Neuronal stem cell (in vitro differentiated cells): ENCODE measurements around the gene GRIFIN.

ENCODE experiments used
- DNase-seq: peaks from one replicate; pipeline ENCODE4 v3.0.0-alpha.2; 2013; ENCODE audit warnings: low spot score
- H2AFZ ChIP-seq: one replicate; pipeline ENCODE4 v1.6.1; 2013; ENCODE audit warnings: mild to moderate bottlenecking, low read length, inconsistent platforms
- H2AK5ac ChIP-seq: 2 replicates; pipeline ENCODE4 v1.6.1; 2013; ENCODE audit warnings: low read depth, mild to moderate bottlenecking, inconsistent platforms, low read length, moderate library complexity, mixed read lengths
- H2BK120ac ChIP-seq: 2 replicates; pipeline ENCODE4 v1.6.1; 2013; ENCODE audit warnings: low read depth, mild to moderate bottlenecking, inconsistent platforms, low read length, moderate library complexity, mixed read lengths
- H2BK12ac ChIP-seq: one replicate; pipeline ENCODE4 v1.6.1; 2013; ENCODE audit warnings: low read length, inconsistent platforms
- H2BK15ac ChIP-seq: 2 replicates; pipeline ENCODE4 v1.6.1; 2013; ENCODE audit warnings: mild to moderate bottlenecking, low read length, inconsistent platforms, mixed read lengths
- H2BK5ac ChIP-seq: one replicate; pipeline ENCODE4 v1.6.1; 2013; ENCODE audit warnings: inconsistent platforms, mild to moderate bottlenecking, low read length, moderate library complexity
- H3K14ac ChIP-seq: one replicate; pipeline ENCODE4 v1.6.1; 2013; ENCODE audit warnings: low read length, inconsistent platforms
- H3K18ac ChIP-seq: 2 replicates; pipeline ENCODE4 v1.6.1; 2013; ENCODE audit warnings: low read length, inconsistent platforms
- H3K23ac ChIP-seq: 2 replicates; pipeline ENCODE4 v1.6.1; 2013; ENCODE audit warnings: low read depth, mild to moderate bottlenecking, mixed read lengths, low read length, inconsistent platforms; ENCODE audit not compliant: poor library complexity
- H3K27ac ChIP-seq: replicated peaks from 3 replicates; pipeline ENCODE4 v1.5.1; 2013; ENCODE audit warnings: low read length, inconsistent platforms
- H3K27me3 ChIP-seq, 3 experiments: 2 replicates each; pipeline ENCODE4 v1.6.1; 2013; ENCODE audit warnings: low read length in 3 of 3, mild to moderate bottlenecking in 2 of 3, inconsistent platforms in 1 of 3, low read depth in 1 of 3, mixed read lengths in 1 of 3, moderate library complexity in 1 of 3; ENCODE audit not compliant: control insufficient read depth in 3 of 3, insufficient read depth in 3 of 3
- H3K36me3 ChIP-seq, 2 donors: replicated peaks in 1 of 2; 2 replicates each; pipeline ENCODE4 v1.6.1; 2013; ENCODE audit warnings: low read length in 2 of 2; ENCODE audit not compliant: control insufficient read depth in 2 of 2, insufficient read depth in 2 of 2
- H3K4ac ChIP-seq: 2 replicates; pipeline ENCODE4 v1.6.1; 2013; ENCODE audit warnings: inconsistent platforms, mild to moderate bottlenecking, low read length, moderate library complexity
- H3K4me1 ChIP-seq, 2 donors: 1 replicate in 1 of 2; 2 replicates in 1 of 2; pipeline ENCODE4 v1.6.1; 2013; ENCODE audit warnings: low read length in 2 of 2, low read depth in 1 of 2; ENCODE audit not compliant: control insufficient read depth in 2 of 2, insufficient read depth in 1 of 2
- H3K4me2 ChIP-seq: one replicate; pipeline ENCODE4 v1.6.1; 2013; ENCODE audit warnings: mild to moderate bottlenecking, low read length, inconsistent platforms; ENCODE audit not compliant: insufficient read depth, poor library complexity, severe bottlenecking
- H3K4me3 ChIP-seq, 2 donors: 2 replicates each; pipeline ENCODE4 v1.5.1; 2013; ENCODE audit warnings: low read length in 2 of 2, mild to moderate bottlenecking in 2 of 2, inconsistent platforms in 1 of 2, moderate library complexity in 1 of 2
- H3K79me1 ChIP-seq: one replicate; pipeline ENCODE4 v1.6.1; 2013; ENCODE audit warnings: low read depth, mild to moderate bottlenecking, inconsistent platforms, low read length, moderate library complexity
- H3K9ac ChIP-seq: one replicate; pipeline ENCODE4 v1.6.1; 2013; ENCODE audit warnings: mild to moderate bottlenecking, low read depth, low read length, inconsistent platforms; ENCODE audit not compliant: poor library complexity
- H3K9me3 ChIP-seq, 2 donors: replicated peaks in 1 of 2; 2 replicates each; pipeline versions ENCODE3 to v1.6.1; 2013; ENCODE audit warnings: low read length in 2 of 2, mild to moderate bottlenecking in 2 of 2, inconsistent platforms in 1 of 2, low read depth in 1 of 2, mixed read lengths in 1 of 2, moderate library complexity in 1 of 2; ENCODE audit not compliant: control insufficient read depth in 2 of 2, insufficient read depth in 1 of 2
- H4K8ac ChIP-seq: one replicate; pipeline ENCODE4 v1.6.1; 2013; ENCODE audit warnings: low read depth, mild to moderate bottlenecking, inconsistent platforms, low read length, moderate library complexity
- H4K91ac ChIP-seq: one replicate; pipeline ENCODE4 v1.6.1; 2013; ENCODE audit warnings: low read length, low read depth, mild to moderate bottlenecking, inconsistent platforms; ENCODE audit not compliant: poor library complexity
- WGBS, 2 donors: extraction: QIAGEN DNeasy Blood & Tissue Kit; methylation state at CpG; one replicate each; pipeline ENCODE4 v1.1.7; 2013; ENCODE audit warnings: missing lambda C conversion rate in 2 of 2, mixed read lengths in 1 of 2; ENCODE audit not compliant: insufficient read length in 2 of 2, insufficient replicate concordance in 1 of 2; ENCODE audit errors: extremely low coverage in 2 of 2; 5-methylcytosine and 5-hydroxymethylcytosine counted together

The GRIFIN gene

DNA sequence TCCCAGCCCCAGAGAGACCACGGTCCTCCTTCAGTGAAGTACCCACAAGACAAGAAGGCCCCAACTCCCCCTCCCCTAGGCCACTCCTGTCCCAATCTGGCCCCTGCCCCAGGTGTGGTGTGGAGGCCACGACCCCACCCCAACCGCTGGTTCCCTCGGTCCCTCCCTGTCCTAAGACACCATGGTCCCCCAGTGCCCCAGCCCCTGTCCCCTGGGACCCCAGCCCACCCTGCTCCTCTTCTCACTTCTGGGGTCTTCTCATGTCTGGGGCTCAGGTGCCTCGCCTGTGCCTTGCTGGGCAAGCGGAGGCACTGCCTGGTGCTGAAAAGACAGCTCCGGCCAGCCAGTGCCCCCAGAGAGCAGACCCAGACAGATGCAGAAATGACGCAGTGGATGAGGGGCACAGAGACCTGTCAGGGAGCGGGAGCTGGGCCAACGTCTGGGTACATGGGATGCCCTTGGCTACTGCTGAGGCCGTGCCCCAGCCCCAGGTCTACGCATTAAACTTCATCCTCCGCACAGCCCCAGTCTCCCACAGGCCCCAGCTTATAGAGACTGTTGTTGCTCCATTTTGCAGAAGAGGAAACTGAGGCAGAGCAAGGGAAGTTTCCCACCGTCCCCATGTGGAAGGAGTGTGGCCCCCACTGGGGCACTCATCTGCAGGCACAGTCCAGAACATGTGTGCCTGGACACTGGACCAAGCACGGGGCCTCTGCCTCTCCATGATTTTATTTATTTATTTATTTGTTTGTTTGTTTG, 14.8 kb downstream of the GRIFIN start:
- Histone ChIP-seq H3K36me3 (no peaks in the 10 kb centered on the region), H4K91ac (no peak overlapping the region), H2BK15ac (no peak overlapping the region), H3K18ac (peak overlapping the region; percentile 72), H2AK5ac (peak overlapping the region; percentile 81), H2AFZ (no peak overlapping the region), H3K23ac (no peak overlapping the region), H3K4ac (no peak overlapping the region), H3K9ac (no peak overlapping the region), H2BK12ac (no peak overlapping the region), H2BK5ac (no peak overlapping the region), H2BK120ac (no peak overlapping the region), H3K79me1 (no peaks in the 10 kb centered on the region), H3K4me2 (no peak overlapping the region), H3K27me3 (no peaks in the 10 kb centered on the region), H4K8ac (no peak overlapping the region), H3K4me3 (peak overlapping the region in 1 of 2 donors; percentile 39), H3K4me1 (peaks cover 3 to 8% of the 10 kb centered on the region in 2 donors), H3K27ac (no peak overlapping the region), H3K14ac (peak overlapping the region; percentile 40), H3K9me3 (peaks cover 0 to 6% of the 10 kb centered on the region in 2 donors)
- DNase-seq = no peak
- WGBS, 2 donors = no CpG with 5 or more reads among the region's 15 CpGs

DNA sequence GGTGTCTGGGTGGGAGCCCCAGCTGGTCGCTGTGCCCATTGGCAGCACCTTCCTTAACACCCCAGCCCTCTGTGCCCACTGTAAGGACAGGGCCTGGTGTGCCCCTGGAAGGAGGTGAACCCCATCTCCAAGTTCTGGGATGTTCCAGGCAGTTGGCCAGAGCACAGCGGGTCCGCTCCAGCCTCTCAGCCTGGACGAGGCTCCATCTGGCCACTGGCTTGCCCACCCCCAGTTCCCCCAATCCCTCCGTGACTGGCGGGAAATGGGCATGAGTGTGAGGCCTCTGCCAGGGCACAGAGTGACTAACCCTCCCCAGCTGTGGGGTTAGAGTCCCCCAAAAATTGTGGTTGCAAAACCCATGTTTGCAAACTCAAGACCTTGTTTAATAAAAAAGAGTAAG, 15.6 kb downstream of the GRIFIN start:
- DNase-seq = no peak
- no peak overlapping the region for H2BK120ac ChIP-seq
- peak overlapping the region; percentile 16 for H2BK12ac ChIP-seq
- no peaks in the 10 kb centered on the region for H3K27me3 ChIP-seq
- H2BK5ac ChIP-seq = peak overlapping the region; percentile 53
- H3K9ac ChIP-seq = no peak overlapping the region
- H4K91ac ChIP-seq = no peak overlapping the region
- peak overlapping the region; percentile 94 for H2AK5ac ChIP-seq
- no peak overlapping the region for H3K4me3 ChIP-seq
- H3K4ac ChIP-seq = no peak overlapping the region
- no peak overlapping the region for H4K8ac ChIP-seq
- H3K27ac ChIP-seq = no peak overlapping the region
- H3K4me2 ChIP-seq = no peak overlapping the region
- H3K18ac ChIP-seq = peak overlapping the region; percentile 80
- H3K23ac ChIP-seq = no peak overlapping the region
- H2AFZ ChIP-seq = no peak overlapping the region
- WGBS, 2 donors = no CpG with 5 or more reads among the region's 6 CpGs
- peaks cover 0 to 6% of the 10 kb centered on the region in 2 donors for H3K9me3 ChIP-seq
- peak overlapping the region; percentile 67 for H2BK15ac ChIP-seq
- H3K14ac ChIP-seq = peak overlapping the region; percentile 56
- H3K36me3 ChIP-seq = no peaks in the 10 kb centered on the region
- no peaks in the 10 kb centered on the region for H3K79me1 ChIP-seq
- H3K4me1 ChIP-seq = peaks cover 3% of the 10 kb centered on the region in 2 donors

DNA sequence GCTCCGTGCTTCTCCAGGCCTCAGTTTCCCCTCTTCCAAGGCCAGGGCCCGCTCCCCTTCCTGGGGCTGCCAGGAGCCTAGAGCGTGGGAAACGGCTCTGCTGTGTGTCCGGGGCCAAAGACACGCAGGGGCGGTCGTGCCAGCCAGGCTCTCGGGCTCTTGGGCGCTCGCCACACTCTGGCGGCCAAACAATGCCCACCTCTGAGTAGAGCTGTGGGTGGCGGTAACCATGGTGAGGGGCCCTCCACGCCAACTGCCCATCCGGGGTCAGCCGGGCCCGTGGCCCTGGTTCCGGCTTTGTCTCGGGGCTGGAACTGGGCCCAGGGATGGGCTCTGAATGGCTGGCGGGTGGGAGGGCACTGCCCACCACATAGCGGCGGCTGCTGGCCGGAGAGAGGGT, 16.0 kb downstream of the GRIFIN start:
- H3K79me1 ChIP-seq = no peaks in the 10 kb centered on the region
- H3K9ac ChIP-seq = no peak overlapping the region
- H2BK12ac ChIP-seq = peak overlapping the region; percentile 73
- H2AFZ ChIP-seq = no peak overlapping the region
- no peak overlapping the region for H2BK120ac ChIP-seq
- no peak overlapping the region for H4K91ac ChIP-seq
- H3K4ac ChIP-seq = peak overlapping the region; percentile 37
- H4K8ac ChIP-seq = no peak overlapping the region
- WGBS, 2 donors = no CpG with 5 or more reads among the region's 23 CpGs
- H2AK5ac ChIP-seq = peak overlapping the region; percentile 94
- peak overlapping the region; percentile 53 for H2BK5ac ChIP-seq
- H3K4me1 ChIP-seq = peaks cover 0 to 3% of the 10 kb centered on the region in 2 donors
- H3K4me2 ChIP-seq = no peak overlapping the region
- no peak for DNase-seq
- H3K27ac ChIP-seq = no peak overlapping the region
- no peaks in the 10 kb centered on the region for H3K36me3 ChIP-seq
- H3K18ac ChIP-seq = peak overlapping the region; percentile 80
- H3K4me3 ChIP-seq = no peak overlapping the region
- H2BK15ac ChIP-seq = peak overlapping the region; percentile 67
- H3K23ac ChIP-seq = peak overlapping the region; percentile 65
- H3K9me3 ChIP-seq = peaks cover 0 to 6% of the 10 kb centered on the region in 2 donors
- peak overlapping the region; percentile 56 for H3K14ac ChIP-seq
- H3K27me3 ChIP-seq = no peaks in the 10 kb centered on the region

DNA sequence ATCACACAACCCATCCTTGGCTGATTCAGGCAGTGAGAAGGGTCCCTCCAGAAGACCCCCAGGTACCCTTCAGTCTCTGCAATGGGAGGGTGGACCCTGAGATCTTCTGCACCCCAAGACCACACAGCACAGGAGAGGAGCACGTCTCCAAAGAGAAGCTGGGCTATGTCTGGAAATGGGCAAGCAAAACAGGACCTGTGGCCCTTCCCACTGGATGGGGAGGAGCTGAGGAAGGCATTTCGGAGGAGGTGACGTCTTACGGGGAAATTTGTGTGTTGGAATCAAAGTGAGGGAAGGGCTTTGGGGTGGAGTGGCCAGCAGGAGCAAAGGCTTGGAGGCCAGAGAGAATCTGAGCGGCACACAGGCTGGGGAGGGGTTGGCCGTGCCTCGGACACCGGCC, 16.5 kb downstream of the GRIFIN start:
- no peak for DNase-seq
- no peak overlapping the region for H3K4me2 ChIP-seq
- H3K18ac ChIP-seq = peak overlapping the region; percentile 80
- H3K4me1 ChIP-seq = peaks cover 0 to 3% of the 10 kb centered on the region in 2 donors
- H2BK12ac ChIP-seq = peak overlapping the region; percentile 16
- H3K23ac ChIP-seq = peak overlapping the region; percentile 65
- peak overlapping the region; percentile 45 for H2AFZ ChIP-seq
- H3K4ac ChIP-seq = no peak overlapping the region
- no peak overlapping the region for H3K27ac ChIP-seq
- no peak overlapping the region for H4K91ac ChIP-seq
- peaks cover 0 to 5% of the 10 kb centered on the region in 2 donors for H3K9me3 ChIP-seq
- H3K9ac ChIP-seq = no peak overlapping the region
- H3K27me3 ChIP-seq = no peaks in the 10 kb centered on the region
- H2BK120ac ChIP-seq = no peak overlapping the region
- H4K8ac ChIP-seq = peak overlapping the region; percentile 4
- peak overlapping the region; percentile 94 for H2AK5ac ChIP-seq
- no peak overlapping the region for H3K14ac ChIP-seq
- H3K79me1 ChIP-seq = no peaks in the 10 kb centered on the region
- H3K36me3 ChIP-seq = no peaks in the 10 kb centered on the region
- no CpG with 5 or more reads among the region's 8 CpGs for WGBS, 2 donors
- no peak overlapping the region for H3K4me3 ChIP-seq
- H2BK5ac ChIP-seq = peak overlapping the region; percentile 53
- peak overlapping the region; percentile 67 for H2BK15ac ChIP-seq
